D721Med (cell line): Measurements from ENCODE around the gene NET1.

Source experiments
- DNase-seq: peaks from one replicate; pipeline ENCODE4 v3.0.0; 2011; ENCODE audit warnings: low spot score; ENCODE audit not compliant: insufficient read length
- FAIRE-seq: peaks from 2 replicates; lab custom pipeline; 2011; peaks lifted over from hg19 to GRCh38; lab: Jason Lieb, UNC
- CTCF ChIP-seq: IDR thresholded peaks from 2 replicates; pipeline ENCODE4 v1.5.1; 2012; ENCODE audit warnings: mild to moderate bottlenecking, control low read depth; ENCODE audit not compliant: insufficient read depth; ENCODE audit errors: missing control alignments

Gene NET1

GRCh38 chr10:5492929-5493576, 80.7 kb downstream of the NET1 start:
- no peak for FAIRE-seq
- no peak for DNase-seq
- TF ChIP-seq CTCF = no peak

GRCh38 chr10:5493691-5494090, 81.3 kb downstream of the NET1 start:
- no peak for DNase-seq
- no peak for TF ChIP-seq CTCF
- no peak for FAIRE-seq

GRCh38 chr10:5494611-5495010, 82.3 kb downstream of the NET1 start:
- TF ChIP-seq CTCF = no peak
- DNase-seq (no peak), FAIRE-seq (no peak)

GRCh38 chr10:5496261-5497250, 84.2 kb downstream of the NET1 start:
- no peak for TF ChIP-seq CTCF
- FAIRE-seq = no peak

GRCh38 chr10:5497289-5497688, 84.9 kb downstream of the NET1 start:
- TF ChIP-seq CTCF = no peak
- DNase-seq (no peak), FAIRE-seq (no peak)

More at GRCh38 chr10:5496261-5497250, 84.2 kb downstream of the NET1 start:
- DNase-seq = no peak

- FAIRE-seq = no peak
- DNase-seq = no peak
- TF ChIP-seq CTCF = no peak
Measured at GRCh38 chr10:5497948-5498730, 85.8 kb downstream of the NET1 start.
